Measurements from ENCODE around the gene AGBL1.

Gene AGBL1

DNA sequence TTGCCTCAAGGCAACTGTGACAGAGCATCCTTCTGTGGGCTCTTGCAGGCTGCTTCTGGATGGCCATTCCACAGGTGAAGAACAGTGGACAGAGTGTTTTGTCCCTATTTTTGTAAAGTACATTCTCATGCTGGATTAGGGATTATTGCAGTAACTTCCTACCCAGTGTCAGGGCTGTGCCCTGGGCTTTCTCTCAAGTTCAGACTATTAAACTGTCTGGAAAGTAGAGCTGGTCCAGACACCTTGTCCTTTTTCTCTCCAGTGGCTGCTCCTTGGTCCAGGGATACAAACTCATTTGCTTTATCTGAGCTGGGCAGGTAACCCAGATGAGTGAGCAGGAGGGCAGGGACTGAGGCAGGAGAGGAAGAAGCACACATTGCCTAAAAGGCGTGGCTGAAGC lies 37.4 kb upstream of the AGBL1 start:
- H3K4me3 ChIP-seq (ENCODE audit: low read depth, low read length), result no peak overlapping the region
- no peak for DNase-seq (ENCODE audit: low read depth)
- TF ChIP-seq, protein P1, sequence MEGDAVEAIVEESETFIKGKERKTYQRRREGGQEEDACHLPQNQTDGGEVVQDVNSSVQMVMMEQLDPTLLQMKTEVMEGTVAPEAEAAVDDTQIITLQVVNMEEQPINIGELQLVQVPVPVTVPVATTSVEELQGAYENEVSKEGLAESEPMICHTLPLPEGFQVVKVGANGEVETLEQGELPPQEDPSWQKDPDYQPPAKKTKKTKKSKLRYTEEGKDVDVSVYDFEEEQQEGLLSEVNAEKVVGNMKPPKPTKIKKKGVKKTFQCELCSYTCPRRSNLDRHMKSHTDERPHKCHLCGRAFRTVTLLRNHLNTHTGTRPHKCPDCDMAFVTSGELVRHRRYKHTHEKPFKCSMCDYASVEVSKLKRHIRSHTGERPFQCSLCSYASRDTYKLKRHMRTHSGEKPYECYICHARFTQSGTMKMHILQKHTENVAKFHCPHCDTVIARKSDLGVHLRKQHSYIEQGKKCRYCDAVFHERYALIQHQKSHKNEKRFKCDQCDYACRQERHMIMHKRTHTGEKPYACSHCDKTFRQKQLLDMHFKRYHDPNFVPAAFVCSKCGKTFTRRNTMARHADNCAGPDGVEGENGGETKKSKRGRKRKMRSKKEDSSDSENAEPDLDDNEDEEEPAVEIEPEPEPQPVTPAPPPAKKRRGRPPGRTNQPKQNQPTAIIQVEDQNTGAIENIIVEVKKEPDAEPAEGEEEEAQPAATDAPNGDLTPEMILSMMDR (IDR thresholded peaks at IDR 0.05; ENCODE audit: low read depth, low read length, missing control alignments), result no peak

DNA sequence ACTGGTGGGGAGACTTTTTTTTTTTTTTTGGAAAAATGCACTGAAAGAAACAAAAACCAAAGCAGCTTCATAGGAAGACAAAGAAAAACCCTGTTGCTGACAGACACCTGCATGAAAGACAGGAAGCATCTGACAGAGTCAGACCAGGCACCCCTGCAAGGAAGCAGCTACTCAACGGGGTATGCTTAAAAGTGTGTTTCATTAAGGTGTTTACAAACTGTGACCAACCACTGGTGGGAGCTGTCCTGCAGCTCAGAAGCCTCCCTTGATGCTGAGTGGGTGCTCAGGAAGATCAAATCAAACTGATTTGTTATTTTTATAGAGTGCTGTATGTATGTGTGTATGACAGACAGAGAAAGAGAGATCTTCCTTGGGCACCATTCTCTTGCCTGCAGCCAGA lies 34.7 kb upstream of the AGBL1 start:
- TF ChIP-seq, protein P1 (IDR thresholded peaks at IDR 0.05; ENCODE audit: low read depth, low read length, missing control alignments), result no peak
- DNase-seq (ENCODE audit: low read depth), result no peak
- no peak overlapping the region for H3K4me3 ChIP-seq (ENCODE audit: low read depth, low read length)

DNA sequence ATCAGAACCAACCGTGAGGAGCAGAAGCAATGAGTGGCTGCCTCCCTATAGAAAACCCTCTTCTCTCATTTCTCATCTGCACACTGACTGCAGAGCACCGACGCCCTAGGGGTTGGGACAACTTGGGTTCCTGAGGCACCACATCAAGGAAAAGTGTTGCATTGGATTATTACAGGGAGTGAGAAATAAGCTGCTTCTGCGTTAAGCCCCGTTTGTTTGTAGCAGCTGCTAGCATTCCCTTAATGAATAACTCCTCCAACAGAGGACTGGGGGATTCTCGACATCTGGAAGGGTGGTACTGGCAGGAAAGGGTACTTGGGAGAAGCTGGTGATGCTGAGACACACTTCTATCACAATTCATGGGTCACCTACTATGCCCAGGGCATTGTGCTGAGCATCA lies 25.3 kb upstream of the AGBL1 start:
- no peak overlapping the region for H3K4me3 ChIP-seq (ENCODE audit: low read depth, low read length)
- TF ChIP-seq, protein P1 (IDR thresholded peaks at IDR 0.05; ENCODE audit: low read depth, low read length, missing control alignments), result no peak
- DNase-seq (ENCODE audit: low read depth), result no peak

DNA sequence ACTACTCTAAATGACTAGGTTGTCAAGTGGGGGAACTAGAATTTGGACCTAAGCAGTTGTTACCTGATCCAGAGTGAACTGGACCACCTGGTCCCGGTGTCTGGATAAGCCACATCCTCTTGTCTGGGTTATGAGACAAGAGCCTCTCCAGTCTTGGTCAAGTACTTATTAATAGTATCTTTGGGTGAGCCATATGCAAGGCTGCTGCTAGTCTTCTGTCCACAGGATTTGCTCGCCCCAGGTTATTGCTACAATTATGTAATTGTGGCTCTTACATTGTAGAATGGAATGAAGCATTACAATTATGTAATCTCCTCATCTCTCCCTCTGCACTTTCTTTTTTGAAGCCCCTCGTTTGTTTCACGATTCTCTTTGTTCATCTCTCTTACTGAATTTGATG lies 24.0 kb upstream of the AGBL1 start:
- TF ChIP-seq, protein P1 (IDR thresholded peaks at IDR 0.05; ENCODE audit: low read depth, low read length, missing control alignments), result no peak
- DNase-seq (ENCODE audit: low read depth), result no peak
- no peak overlapping the region for H3K4me3 ChIP-seq (ENCODE audit: low read depth, low read length)

DNA sequence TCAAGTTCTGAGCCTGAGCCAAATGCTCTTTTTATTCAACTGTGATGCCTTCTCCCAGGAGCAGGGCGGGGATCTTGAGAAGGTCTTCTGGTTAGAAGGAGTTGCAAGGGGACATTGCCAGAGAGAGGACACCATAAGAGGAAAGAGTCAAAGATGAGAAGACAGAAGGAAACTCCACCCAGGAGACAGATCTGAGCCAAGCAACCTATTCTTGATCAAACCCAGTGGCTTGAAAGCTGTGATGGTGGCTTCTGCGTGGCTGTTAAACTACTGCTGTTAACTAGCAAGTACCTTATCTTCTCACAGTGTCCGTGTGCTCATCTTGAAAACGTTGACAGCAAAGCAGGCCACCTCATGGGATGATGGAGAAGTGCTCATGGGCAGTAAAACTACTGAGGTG lies 19.8 kb upstream of the AGBL1 start:
- DNase-seq (ENCODE audit: low read depth), result no peak
- TF ChIP-seq, protein P1 (IDR thresholded peaks at IDR 0.05; ENCODE audit: low read depth, low read length, missing control alignments), result no peak
- no peak overlapping the region for H3K4me3 ChIP-seq (ENCODE audit: low read depth, low read length)

DNA sequence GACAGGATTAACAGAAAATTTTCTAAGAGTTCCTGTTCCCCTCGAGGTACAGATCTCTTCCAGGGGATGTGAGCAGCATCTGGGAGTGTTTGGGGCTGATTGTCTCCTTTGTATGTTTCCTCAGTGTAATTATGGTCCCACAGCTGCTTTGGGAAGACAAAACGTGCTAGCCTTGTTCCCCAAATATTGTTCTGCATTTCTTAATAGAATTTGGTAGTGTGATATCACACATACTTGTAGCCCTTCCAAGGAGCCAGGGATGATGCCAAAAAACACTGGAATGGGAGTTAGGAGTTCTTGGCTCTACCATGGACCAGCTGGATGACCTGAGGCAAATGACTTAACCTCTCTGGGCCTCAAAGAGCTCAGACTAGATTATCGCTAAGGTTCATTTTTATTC lies 19.0 kb upstream of the AGBL1 start:
- TF ChIP-seq, protein P1 (IDR thresholded peaks at IDR 0.05; ENCODE audit: low read depth, low read length, missing control alignments), result no peak
- DNase-seq (ENCODE audit: low read depth), result no peak

DNA sequence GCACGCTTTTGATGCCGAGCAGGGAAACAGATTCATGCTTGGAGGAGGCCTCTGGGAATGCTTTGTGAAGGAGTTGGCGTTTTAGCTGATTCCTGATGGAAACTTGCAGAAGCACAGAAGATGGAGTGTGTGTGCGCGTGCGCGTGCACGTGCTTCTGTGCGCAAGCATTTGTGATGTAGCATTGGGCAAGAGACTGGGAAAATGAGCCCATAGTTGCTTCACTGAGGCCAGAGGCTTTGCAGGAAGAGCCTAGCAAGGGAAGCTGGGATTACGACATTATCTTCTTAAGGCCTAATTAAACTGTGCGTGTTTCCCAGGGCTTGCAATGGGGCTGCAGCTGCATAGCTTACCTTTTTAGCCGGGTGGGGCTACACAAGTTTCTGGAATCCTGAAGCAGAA lies 18.1 kb upstream of the AGBL1 start:
- no peak for DNase-seq (ENCODE audit: low read depth)
- no peak overlapping the region for H3K4me3 ChIP-seq (ENCODE audit: low read depth, low read length)
- TF ChIP-seq, protein P1 (IDR thresholded peaks at IDR 0.05; ENCODE audit: low read depth, low read length, missing control alignments), result no peak

More for the DNA sequence above, 19.0 kb upstream of the AGBL1 start:
- no peak overlapping the region for H3K4me3 ChIP-seq (ENCODE audit: low read depth, low read length)

All from GM12864 (cell line).